DMS 273 (cell line): ENCODE results near the gene MZT2B.
"Not testable (repeated sequence)": the region's sequence is repeated elsewhere in the genome, so short reads cannot be mapped to it uniquely, and the experiment has no call there.

Source experiments
- DNase-seq: peaks from one replicate; lab custom pipeline; 2025; ENCODE audit not compliant: unreplicated experiment; lab: John Stamatoyannopoulos, UW

The MZT2B gene

DNA sequence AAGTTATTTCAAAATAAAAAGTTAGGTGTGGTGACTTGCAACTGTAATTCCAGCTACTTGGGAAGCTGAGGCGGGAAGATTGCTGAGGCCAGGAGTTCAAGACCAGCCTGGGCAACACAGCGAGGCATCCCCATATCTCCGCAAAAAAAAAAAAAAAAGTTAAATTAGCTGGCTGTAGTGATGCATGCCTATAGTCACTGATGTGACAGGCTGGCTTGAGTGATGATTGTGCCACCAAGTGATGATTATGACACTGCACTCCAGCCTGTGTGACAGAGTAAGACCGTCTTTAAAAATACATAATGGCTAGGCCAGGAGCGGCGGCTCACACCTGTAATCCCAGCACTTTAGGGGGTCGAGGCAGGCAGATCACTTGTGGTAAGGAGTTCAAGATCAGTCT is 12.2 kb upstream of the MZT2B start:
- DNase-seq: no peak

DNA sequence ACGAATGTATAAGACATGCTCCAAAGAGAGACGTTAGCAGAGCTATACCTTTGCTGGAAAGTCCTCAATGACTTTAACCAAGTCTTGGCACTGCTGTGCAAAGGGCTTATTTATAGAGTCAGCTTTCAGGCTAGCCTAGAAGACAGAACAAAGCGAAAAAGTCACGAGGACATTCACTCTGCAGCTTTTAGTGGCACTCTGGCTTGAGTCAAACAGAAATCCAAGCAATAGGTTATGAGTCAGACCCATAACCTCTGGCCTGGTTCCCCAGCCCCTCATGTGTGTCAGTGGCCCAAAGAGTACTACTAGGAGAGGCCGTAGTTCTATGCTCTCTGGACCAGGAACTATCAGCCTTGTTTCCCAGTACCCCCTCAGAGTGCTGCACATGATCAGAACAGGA is 7.2 kb upstream of the MZT2B start:
- DNase-seq: not testable (repeated sequence)

DNA sequence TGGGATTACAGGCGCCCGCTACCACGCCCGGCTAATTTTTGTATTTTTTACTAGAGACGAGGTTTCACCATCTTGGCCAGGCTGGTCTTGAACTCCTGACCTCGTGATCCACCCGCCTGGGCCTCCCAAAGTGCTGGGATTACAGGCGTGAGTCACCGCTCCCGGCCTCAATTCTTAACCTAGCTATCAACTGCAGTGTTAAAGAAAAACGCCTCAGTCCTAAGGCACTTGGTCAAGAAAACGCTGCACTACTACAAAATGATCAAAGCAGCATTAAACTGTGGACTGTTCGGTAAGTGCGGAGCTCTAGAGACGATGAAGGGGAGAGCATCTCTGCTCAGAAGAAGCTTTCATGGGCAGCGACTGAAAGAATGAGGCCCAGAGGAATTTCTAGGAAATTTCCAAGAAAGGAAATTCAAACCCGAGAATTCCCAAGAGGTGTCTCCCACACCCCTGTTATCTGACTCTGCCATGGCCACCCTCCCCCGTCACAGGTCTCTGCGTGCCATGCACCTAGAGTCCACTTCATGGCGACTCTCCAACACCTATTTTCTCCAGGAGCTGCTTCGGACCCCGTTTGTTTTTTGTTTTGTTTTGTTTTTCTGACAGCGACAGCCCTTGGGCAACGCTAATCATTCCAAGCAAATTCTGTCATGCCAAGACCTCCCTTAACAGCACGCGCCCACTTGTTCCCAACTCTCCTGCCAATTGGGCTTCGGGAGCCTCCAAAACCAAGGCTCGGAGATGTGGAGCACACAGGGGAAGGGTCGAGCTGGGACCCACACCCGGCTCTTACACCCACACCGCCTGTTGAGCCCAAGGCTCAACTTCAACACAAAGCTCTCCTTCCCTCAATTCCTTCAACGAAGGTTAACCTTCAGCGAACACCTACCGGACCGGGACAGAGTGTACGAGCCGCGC is 1.4 kb upstream of the MZT2B start:
- peak; percentile 35 for DNase-seq

DNA sequence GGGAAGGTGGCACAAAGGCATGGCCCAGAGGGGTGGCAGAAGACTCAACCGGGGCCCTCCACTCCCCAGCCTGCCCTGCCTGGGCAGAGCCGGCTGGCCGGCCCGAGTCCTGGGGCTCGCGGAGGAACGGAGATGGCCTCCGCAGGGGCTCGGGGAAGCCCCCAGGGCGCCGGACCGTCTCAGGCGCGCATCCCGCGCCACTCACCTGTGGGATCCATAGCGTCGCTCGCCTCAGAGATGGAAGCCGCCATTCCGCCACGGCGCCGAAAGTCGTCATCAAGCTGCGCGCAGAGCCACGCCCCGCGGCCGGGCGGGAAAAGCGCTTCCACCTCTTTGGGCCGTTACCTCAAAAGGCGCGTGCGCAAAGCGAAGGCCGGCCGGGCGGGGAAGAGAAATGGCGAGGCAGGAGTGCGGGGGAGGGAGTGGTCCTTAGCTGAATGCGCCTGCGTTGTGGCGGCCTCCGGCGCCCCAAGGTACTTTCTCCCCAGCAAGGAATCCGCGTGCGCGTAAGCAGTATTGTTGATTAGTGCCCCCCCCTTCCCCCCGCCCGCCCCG is 660 bp upstream of the MZT2B start, which contains the start of gene SMPD4:
Gene SMPD4, minus strand, starts transcription at position 278 of the 555 bp plus-strand sequence. CDS start 5,010 bp downstream, outside the sequence.
- DNase-seq: peak; percentile 98

DNA sequence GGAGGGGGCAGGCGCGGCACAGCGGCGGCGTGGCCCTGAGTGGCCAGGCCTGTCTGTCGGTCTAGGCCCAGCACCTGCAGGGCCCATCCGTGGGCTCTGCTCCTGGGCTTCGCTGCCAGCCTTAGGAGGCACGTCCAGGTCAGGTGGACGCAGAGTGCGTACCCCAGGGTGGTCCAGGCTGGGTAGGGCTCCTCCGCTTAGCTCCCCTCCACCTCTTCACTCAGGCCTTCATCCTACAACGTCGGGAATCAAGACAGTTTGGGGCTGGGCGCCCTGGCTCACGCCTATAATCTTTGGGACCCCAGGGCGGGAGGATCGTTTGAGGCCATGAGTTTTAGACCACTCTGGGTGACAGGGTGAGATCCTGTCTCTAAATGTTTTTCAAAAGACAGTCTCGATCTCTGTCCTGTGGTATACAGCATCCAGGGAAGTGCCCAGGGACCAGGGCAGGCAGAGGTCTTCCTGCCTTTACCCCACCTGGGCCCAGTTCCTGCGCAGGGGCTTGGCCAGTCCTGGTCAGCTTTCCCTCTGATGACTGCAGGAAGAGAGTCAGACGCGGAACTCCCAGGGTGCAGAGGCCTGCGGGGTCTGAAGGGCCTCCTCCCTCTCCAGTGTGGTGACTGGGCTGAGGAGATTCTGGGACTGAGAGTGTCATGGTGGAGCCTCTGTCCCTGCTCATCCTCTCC is 907 bp downstream of the MZT2B start:
- DNase-seq: peak; percentile 47

DNA sequence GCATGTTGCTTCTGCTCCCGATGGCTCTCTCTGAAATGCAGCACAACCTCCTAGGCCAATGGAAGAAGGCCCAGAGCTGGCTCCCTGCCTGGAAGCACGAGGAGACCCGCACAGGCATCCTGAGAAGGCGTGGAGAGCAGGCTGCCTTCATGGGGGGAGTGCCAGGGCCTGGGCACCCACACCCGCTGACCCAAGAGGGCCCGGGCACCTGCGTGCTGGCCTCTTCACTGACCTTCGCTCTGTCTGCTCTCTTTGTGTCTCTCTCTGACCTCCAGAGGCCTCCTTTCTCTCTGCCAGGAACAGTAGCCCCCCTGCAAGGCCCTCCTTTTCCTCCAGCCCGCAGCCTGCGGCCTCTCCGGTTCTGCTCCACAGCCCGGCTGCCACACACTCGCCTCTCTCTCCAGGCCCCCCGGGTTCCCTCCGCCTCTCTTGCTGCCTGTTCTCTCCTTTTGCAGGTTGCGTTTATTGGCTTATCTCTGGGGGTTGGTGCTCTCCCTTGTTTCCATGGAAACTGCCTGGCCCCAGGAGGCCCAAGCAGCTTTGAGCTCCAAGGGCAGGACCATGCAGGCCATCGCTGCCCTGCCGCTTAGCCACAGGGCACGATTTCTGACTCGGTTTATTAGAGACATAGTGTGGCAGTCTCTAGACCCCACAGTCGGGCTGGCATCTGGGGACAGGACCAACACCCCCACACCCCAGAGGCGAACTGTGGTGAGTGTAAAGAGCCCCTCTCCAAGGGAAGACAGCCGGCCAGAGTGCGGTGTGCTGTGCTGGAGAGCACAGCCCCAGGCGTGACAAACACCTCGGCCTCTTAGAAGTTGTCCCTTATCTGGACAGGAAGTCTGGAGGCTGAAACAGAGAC is 1.7 kb downstream of the MZT2B start:
- DNase-seq: peak; percentile 47

DNA sequence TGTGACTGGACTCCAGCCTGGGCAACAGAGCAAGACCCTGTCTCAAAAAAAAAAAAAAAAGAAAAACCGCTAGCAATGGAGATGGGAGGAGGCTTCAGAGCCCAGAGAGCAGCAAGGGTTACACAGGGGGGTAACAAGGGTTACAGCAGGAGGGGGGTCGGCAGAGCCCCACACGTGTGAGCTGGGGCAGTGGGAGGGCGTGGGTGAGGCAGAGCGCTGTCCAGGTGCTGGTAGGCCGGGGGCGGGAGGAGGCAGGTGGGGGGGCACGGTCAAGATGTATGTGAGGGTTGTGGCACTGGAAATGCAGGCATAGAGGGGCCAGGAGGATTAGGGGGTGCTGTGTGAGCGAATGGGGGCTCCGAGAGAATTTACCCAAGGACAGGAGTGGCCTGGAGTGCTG is 3.4 kb downstream of the MZT2B start:
- DNase-seq: no peak

DNA sequence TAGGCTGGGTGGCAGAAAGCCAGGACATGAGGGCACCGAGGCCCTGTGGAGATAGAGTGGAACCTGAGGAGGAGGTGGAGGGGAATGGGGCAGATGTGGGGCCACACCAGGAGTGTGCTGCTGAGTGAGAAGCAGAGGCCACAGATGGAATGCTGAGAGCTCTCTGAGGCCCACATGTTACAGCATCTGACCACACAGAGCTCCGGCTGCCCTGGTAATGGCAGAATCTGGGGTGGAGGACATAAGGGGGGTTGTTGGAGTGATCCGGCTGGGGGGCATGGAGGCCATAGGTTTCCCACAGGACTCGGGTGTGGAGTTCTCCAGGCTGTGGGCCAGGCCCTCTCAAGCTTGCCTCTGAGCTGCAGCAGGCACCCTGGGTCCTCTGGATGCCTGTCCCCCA is 3.8 kb downstream of the MZT2B start:
- DNase-seq: peak; percentile 21

DNA sequence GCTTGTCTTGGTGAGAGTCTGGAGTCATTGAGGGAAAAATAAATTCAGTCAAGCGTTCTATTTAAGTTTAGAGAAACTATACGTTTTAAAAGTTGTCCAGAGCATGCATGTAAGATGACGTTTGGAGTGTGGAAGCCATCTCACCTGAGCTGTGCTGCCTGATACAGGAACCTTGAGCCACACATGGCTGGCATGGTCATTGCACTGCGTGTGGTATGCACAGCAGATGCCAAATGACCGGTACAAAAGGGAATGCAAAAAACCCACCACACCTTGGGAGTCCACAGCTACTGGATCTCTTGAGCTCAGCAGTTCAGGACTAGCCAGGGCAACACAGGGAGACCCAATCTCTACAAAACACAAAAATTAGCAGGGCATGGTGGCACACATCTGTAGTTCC is 4.3 kb downstream of the MZT2B start:
- DNase-seq: no peak

DNA sequence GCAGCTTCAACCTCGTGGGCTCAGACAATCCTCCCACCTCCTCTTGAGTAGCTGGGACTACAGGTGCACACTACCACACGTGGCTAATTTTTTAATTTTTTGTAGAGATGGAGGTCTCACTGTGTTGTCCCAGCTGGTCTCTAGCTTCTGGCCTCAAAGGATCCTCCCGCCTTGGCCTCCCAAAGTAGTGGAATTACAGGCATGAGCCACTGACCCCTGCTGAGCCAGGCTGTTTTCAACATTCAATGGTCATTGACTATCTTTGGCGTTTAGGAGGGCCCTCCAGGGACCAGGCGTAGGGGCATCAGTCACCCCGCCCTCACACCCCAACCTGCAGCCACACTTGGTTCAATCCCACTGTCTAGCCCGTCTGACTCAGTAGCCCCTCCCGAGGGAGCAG is 5.2 kb downstream of the MZT2B start:
- DNase-seq: no peak

DNA sequence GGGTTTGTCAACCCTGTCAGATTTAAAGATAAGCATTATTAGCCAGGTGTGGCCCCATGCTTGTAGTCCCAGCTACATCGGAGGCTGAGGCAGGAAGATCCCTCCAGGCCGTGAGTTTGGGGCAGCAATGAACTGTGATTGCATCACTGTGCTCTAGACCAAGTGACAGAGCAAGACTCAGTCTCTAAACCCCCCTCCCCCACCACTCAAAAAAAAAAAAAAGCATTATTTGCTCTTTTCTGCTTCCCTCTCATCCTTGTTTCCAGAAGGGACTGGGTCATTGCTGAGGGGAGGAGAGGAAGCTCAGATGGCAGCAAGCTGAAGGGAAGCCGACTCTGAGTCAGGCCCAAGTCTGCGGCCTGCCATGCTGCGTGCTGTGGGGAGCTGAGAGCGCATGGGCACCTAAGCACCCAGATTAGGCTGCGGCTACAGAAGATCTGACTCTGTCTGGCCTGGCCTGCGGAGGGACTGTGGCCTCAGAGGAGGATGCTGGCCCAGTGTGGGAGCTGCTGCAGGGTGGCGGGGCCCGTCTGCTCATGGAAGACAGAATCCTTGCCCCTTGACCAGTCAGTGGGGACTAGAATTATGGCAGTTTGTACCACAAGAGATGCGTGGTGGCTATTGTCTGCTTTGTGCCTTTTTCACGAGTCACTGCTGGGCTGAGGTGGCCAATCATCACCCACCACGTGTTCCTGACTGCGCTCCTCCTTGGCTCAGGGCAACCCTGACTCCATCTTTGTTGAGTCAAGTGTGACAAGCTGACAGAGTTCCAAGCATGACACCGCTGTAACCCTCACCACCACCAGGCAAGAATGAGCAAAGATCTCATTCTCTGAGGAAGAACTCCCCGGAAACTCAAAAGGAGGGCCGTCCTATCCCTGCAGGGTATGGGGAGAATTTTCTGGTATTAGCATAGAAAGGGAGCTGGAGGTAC is 6.1 kb downstream of the MZT2B start:
- not testable (repeated sequence) for DNase-seq

DNA sequence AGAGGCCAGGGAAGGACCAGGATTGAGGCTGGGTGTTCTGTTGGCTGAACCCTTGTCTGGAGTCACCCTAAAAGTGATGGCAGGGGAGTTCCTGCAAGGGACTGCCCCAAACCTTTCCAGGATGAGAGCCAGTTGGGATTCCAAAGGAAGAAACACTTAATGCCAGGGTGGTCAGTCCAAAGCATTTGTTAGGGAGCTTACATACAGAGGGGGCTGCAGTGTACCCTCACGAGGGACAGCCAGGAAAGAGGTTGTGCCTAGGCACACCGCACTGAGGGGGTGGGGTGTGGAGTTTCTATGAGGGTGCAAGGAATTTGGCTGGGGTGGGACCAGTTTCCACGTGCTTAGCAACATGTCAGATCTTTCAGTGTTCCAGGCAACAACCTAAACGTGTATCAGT is 6.9 kb downstream of the MZT2B start:
- not testable (repeated sequence) for DNase-seq

DNA sequence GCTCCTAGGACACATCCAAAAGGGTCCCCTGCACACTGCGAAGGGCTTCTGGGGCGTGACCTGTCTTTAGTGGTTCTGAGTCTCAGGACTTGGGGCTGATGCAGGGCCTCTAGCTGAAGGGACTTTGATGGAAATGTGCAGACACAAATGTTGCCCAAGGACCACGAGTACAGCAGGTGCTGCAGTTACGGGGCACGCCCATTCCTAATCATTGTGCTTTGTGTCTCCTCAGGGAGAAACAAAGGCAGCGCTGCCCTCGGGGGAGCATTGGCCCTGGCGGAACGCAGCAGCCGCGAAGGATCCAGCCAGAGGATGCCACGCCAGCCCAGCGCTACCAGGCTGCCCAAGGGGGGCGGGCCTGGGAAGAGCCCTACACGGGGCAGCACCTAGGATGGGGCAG is 8.2 kb downstream of the MZT2B start:
- DNase-seq: no peak

DNA sequence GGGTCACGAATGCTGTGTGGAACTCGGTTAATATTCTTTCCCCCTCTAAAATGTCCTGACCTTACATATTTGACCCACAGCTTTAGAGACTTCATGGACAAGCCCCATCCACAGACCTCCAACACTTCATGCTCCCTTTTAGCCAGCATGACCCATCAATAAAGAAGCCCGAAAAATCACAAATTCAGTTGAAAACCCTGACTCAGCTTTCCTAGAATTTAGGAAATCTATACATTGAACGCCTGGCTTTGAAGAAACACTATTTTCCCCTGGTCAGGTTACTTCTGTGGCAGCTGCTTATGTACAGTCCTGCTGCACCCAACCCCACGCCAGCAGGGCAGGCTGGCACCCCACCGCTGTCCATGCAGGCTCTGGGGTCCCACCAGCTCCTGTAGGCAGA is 9.3 kb downstream of the MZT2B start:
- not testable (repeated sequence) for DNase-seq

DNA sequence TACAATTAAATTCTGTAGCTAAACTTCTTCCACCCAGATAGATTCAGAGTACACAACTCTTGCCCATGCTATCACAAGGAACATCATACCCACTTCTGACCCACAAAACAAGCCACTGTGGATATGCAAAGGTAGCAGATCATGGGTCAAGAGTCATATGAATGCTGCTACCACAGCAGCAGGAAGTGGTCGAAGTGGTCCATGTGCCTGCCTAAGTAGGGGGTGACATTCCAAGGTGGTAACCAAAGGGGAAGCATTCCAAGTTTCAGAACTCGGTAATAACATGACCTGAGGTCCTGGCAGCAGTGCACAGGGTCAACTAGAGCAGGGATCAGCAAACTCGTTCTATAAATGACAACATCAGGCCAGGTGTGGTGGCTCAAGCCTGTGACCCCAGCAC is 10.4 kb downstream of the MZT2B start:
- not testable (repeated sequence) for DNase-seq

DNA sequence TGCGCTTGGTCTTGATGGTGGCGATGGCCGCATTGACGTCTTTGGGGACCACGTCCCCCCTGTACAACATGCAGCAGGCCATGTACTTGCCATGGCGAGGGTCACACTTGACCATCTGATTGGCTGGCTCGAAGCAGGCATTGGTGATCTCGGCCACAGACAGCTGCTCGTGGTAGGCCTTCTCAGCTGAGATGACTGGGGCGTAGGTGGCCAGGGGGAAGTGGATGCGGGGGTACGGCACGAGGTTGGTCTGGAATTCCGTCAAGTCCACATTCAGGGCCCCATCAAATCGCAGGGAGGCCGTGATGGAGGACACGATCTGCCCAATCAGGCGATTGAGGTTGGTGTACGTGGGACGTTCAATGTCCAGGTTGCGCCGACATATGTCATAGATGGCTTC is 11.8 kb downstream of the MZT2B start:
- DNase-seq: not testable (repeated sequence)

DNA sequence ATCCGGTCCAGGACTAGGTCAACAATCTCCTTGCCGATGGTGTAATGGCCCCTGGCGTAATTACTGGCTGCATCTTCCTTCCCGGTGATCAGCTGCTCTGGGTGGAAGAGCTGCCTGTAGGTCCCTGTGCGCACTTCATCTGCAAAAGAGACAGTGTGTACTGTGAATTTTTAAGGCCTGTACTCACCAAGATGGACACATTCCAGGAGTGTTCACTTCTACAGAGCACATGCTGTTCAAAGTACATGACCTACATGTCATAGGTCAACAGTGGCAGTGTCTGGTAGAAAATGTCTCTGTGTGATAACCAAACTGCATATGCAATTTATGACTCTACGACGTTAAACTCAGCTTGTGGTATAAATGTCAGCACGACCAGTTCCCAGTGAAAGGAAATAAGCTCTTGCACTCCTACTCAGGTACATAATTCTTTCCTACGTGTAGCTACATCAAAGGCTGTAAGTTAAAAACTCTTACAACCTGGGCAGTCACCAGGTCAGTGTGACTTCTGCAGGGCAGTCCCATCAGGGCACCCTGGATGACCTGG is 13.1 kb downstream of the MZT2B start:
- not testable (repeated sequence) for DNase-seq

DNA sequence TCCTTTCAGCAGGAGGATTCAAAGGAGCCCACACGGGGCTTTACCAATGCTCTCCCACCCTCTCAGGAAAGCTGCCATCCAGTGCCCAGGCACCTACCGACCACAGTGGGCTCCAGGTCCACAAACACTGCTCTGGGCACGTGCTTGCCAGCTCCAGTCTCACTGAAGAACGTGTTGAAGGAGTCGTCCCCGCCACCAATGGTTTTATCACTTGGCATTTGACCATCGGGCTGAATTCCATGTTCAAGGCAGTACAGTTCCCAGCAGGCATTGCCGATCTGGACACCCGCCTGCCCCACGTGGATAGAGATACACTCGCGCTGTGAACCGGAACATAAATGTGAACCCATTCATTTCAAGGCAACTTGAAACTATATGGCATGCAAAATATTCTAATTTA is 14.0 kb downstream of the MZT2B start:
- not testable (repeated sequence) for DNase-seq

DNA sequence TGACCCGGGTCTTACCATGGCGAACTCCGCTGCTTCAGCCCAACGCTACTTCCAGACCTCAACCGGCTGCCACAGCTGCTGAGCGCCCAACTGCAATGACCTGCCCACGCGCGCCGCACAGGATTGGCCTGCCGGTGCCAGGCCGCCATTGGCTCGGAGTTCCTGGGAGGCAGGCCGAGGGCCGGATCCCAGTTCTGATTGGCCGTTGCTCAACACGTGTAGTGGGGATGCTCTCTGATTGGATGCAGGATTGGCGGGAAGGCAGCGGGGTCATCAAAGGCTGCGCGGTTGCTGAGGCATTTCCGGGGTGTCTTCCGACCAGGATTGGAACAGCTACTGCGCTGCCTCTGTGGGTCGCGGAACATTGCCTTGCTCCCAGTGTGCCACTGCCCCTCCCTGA is 16.3 kb downstream of the MZT2B start, which contains the start of gene TUBA3E:
Gene TUBA3E, minus strand, starts transcription at position 97 of the 400 bp plus-strand sequence. Its CDS starts 79 bp downstream, at position 18.
- no peak for DNase-seq
